SU-DHL-6 (cell line): Measurements from ENCODE around the gene ITGAE.
"Not testable (repeated sequence)": the region's sequence is repeated elsewhere in the genome, so short reads cannot be mapped to it uniquely, and the experiment has no call there.

ENCODE experiments used
- H2AFZ ChIP-seq: fragments of 200-600 bp; sonication (generic); 2 replicates; pipeline ENCODE4 v1.6.1; 2014; ENCODE audit warnings: low read depth, mild to moderate bottlenecking, moderate library complexity, mixed read lengths, antibody characterized with exemption, low read length; ENCODE audit not compliant: severe bottlenecking
- H3F3A ChIP-seq: fragments of 200-600 bp; shearing (Covaris generic); 2 replicates; pipeline ENCODE4 v1.6.0; 2016; ENCODE audit warnings: antibody characterized with exemption, mild to moderate bottlenecking; ENCODE audit not compliant: insufficient read depth
- H3K27ac ChIP-seq: fragments of 200-600 bp; sonication (generic); 2 replicates; pipeline ENCODE4 v1.5.1; 2016; ENCODE audit warnings: low read depth, mild to moderate bottlenecking, low read length, moderate library complexity, mixed read lengths
- H3K27me3 ChIP-seq: fragments of 200-600 bp; sonication (generic), shearing (Covaris generic); 2 replicates; pipeline ENCODE4 v1.6.0; 2014; ENCODE audit warnings: mild to moderate bottlenecking, low read length
- H3K36me3 ChIP-seq: fragments of 200-600 bp; sonication (generic); 2 replicates; pipeline ENCODE4 v1.6.1; 2014; ENCODE audit warnings: mild to moderate bottlenecking, low read length, mixed read lengths
- H3K4me2 ChIP-seq: fragments of 300-600, 200-600 bp; shearing (Covaris generic), sonication (generic); 2 replicates; pipeline ENCODE4 v1.6.0; 2014; ENCODE audit warnings: low read length, low read depth, mild to moderate bottlenecking; ENCODE audit not compliant: poor library complexity, severe bottlenecking
- H3K4me3 ChIP-seq: fragments of 200-600 bp; sonication (generic); 2 replicates; pipeline ENCODE4 v1.5.1; 2014; ENCODE audit warnings: antibody characterized with exemption, low read length, mild to moderate bottlenecking, mixed read lengths; ENCODE audit not compliant: insufficient read depth, poor library complexity, severe bottlenecking
- H3K79me2 ChIP-seq: fragments of 200-600 bp; sonication (generic); 2 replicates; pipeline ENCODE4 v1.6.1; 2014; ENCODE audit warnings: mild to moderate bottlenecking, low read length, moderate library complexity; ENCODE audit not compliant: insufficient read depth
- H3K9ac ChIP-seq: fragments of 200-600 bp; sonication (generic); 2 replicates; pipeline ENCODE4 v1.7.0; 2014; ENCODE audit warnings: mild to moderate bottlenecking, low read length
- H3K9me2 ChIP-seq: fragments of 200-600 bp; sonication (generic); replicated peaks from 2 replicates; pipeline ENCODE4 v1.6.1; 2014; ENCODE audit warnings: low read length; ENCODE audit not compliant: insufficient read depth
- H3K9me3 ChIP-seq: fragments of 200-600 bp; sonication (generic); 2 replicates; pipeline ENCODE4 v1.6.1; 2014; ENCODE audit warnings: low read length, mixed read lengths; ENCODE audit not compliant: insufficient read depth
- H4K20me1 ChIP-seq: fragments of 200-600 bp; sonication (generic); 2 replicates; pipeline ENCODE4 v1.6.1; 2014; ENCODE audit warnings: low read depth, mild to moderate bottlenecking, antibody characterized with exemption, low read length, moderate library complexity, mixed read lengths
- CTCF ChIP-seq: fragments of 200-600 bp; sonication (generic); IDR thresholded peaks from one replicate; pipeline ENCODE4 v1.5.1; 2017; ENCODE audit warnings: antibody characterized with exemption, mild to moderate bottlenecking, low read length, moderate library complexity; ENCODE audit not compliant: insufficient read depth, poor library complexity, severe bottlenecking
- EZH2phosphoT487 ChIP-seq: fragments of 200-600 bp; sonication (generic), shearing (Covaris generic); conservative IDR thresholded peaks from 2 replicates; pipeline ENCODE4 v1.6.1; 2018; ENCODE audit warnings: mild to moderate bottlenecking, antibody characterized with exemption, low read length, moderate library complexity, mixed read lengths

ITGAE gene

GRCh38 chr17:3710951-3711383, 90.0 kb downstream of the ITGAE start:
- Histone ChIP-seq H3K9me3 (no peaks in the 10 kb centered on the region), H4K20me1 (no peaks in the 10 kb centered on the region), H3K9me2 (no peaks in the 10 kb centered on the region), H3K4me3 (no peak overlapping the region), H2AFZ (no peak overlapping the region), H3K4me2 (peak overlapping the region; percentile 29), H3K27ac (peak overlapping the region; percentile 60), H3K9ac (no peak overlapping the region), H3F3A (peaks cover 21% of the 10 kb centered on the region), H3K27me3 (no peaks in the 10 kb centered on the region), H3K36me3 (peaks cover 7% of the 10 kb centered on the region; the same call in 1 of the 2 replicates), H3K79me2 (no peaks in the 10 kb centered on the region)
- TF ChIP-seq EZH2phosphoT487 (no peak), CTCF (no peak)

- Histone ChIP-seq H3K9me3 (no peaks in the 10 kb centered on the region), H3K4me3 (no peak overlapping the region), H2AFZ (no peak overlapping the region), H3K4me2 (no peak overlapping the region), H3K27me3 (no peaks in the 10 kb centered on the region), H4K20me1 (no peaks in the 10 kb centered on the region), H3K9ac (no peak overlapping the region), H3K36me3 (no peaks in the 10 kb centered on the region), H3F3A (peaks cover 21% of the 10 kb centered on the region), H3K9me2 (no peaks in the 10 kb centered on the region), H3K27ac (no peak overlapping the region), H3K79me2 (no peaks in the 10 kb centered on the region)
- TF ChIP-seq CTCF (no peak), EZH2phosphoT487 (no peak)
Measured at GRCh38 chr17:3708366-3708765, 92.6 kb downstream of the ITGAE start.

GRCh38 chr17:3705718-3705984, 95.3 kb downstream of the ITGAE start:
- H3K27ac ChIP-seq, H3K4me2 ChIP-seq, H3K36me3 ChIP-seq, H4K20me1 ChIP-seq, H3K9ac ChIP-seq, H2AFZ ChIP-seq, H3K9me2 ChIP-seq, H3F3A ChIP-seq, H3K79me2 ChIP-seq, H3K27me3 ChIP-seq, H3K9me3 ChIP-seq, H3K4me3 ChIP-seq: not testable (repeated sequence)

GRCh38 chr17:3704931-3705717, 95.9 kb downstream of the ITGAE start:
- no peak overlapping the region for H3K4me3 ChIP-seq
- no peak overlapping the region for H3K9ac ChIP-seq
- no peaks in the 10 kb centered on the region for H4K20me1 ChIP-seq
- no peaks in the 10 kb centered on the region for H3K27me3 ChIP-seq
- H3K4me2 ChIP-seq: no peak overlapping the region
- no peak overlapping the region for H2AFZ ChIP-seq
- H3K9me2 ChIP-seq: no peaks in the 10 kb centered on the region
- H3K27ac ChIP-seq: no peak overlapping the region
- no peaks in the 10 kb centered on the region for H3K79me2 ChIP-seq
- no peaks in the 10 kb centered on the region for H3F3A ChIP-seq
- no peaks in the 10 kb centered on the region for H3K9me3 ChIP-seq
- TF ChIP-seq CTCF (no peak), EZH2phosphoT487 (no peak)
- no peaks in the 10 kb centered on the region for H3K36me3 ChIP-seq

- not testable (repeated sequence) for H3K4me3 ChIP-seq, H3K9me2 ChIP-seq, H2AFZ ChIP-seq, H3K79me2 ChIP-seq, H3K9ac ChIP-seq, H4K20me1 ChIP-seq, H3K27ac ChIP-seq, H3K27me3 ChIP-seq, H3K36me3 ChIP-seq, H3F3A ChIP-seq, H3K4me2 ChIP-seq, H3K9me3 ChIP-seq
Measured at GRCh38 chr17:3702041-3702539, 98.9 kb downstream of the ITGAE start.
